A549 treated with CORT108297 at 1 μM for 4 hours (cell line): ENCODE data around the gene GCNT2. TPM values are rescaled to one million over a fixed set of nuclear protein-coding genes. Genes with fewer than 3 reads are reported as not detected.

Experiments
- total RNA-seq: library from RNA; stranded (reverse); fragments of 200-300 nt; extraction: Qiagen RNA extraction; gene quantifications from 5 replicates; pipeline ENCODE4 v1.2.3, GENCODE V29; 2022

The GCNT2 gene
- 5.8 to 8.5 TPM (median 6.4 TPM) in 5 replicates for total RNA-seq

GRCh38 chr6:10521104-10521808 is at the start of gene GCNT2:
TSS of gene GCNT2 (plus strand) at chr6:10521351. CDS start at chr6:10528912, 7,561 bp downstream.

Other genes with a start within 250 kb of the GCNT2 start
- 14.3 to 17.6 TPM (median 16.4 TPM) in 5 replicates for gene TFAP2A, start 106.3 kb upstream of the GCNT2 start, total RNA-seq
- 1.1 to 2.2 TPM (median 1.4 TPM) in 5 replicates for gene C6orf52, start 173.3 kb downstream of the GCNT2 start, total RNA-seq
- 20.1 to 23.7 TPM (median 21.4 TPM) in 5 replicates for gene PAK1IP1, start 173.6 kb downstream of the GCNT2 start, total RNA-seq
- 148 to 182 TPM (median 158 TPM) in 5 replicates for gene TMEM14C, start 201.7 kb downstream of the GCNT2 start, total RNA-seq
- gene TMEM14B, start 226.5 kb downstream of the GCNT2 start, total RNA-seq, result 134 to 175 TPM (median 138 TPM) in 5 replicates